Measurements from ENCODE around the gene CD96.
"Not testable (repeated sequence)": the region's sequence is repeated elsewhere in the genome, so short reads cannot be mapped to it uniquely, and the experiment has no call there.

The CD96 gene, protein sequence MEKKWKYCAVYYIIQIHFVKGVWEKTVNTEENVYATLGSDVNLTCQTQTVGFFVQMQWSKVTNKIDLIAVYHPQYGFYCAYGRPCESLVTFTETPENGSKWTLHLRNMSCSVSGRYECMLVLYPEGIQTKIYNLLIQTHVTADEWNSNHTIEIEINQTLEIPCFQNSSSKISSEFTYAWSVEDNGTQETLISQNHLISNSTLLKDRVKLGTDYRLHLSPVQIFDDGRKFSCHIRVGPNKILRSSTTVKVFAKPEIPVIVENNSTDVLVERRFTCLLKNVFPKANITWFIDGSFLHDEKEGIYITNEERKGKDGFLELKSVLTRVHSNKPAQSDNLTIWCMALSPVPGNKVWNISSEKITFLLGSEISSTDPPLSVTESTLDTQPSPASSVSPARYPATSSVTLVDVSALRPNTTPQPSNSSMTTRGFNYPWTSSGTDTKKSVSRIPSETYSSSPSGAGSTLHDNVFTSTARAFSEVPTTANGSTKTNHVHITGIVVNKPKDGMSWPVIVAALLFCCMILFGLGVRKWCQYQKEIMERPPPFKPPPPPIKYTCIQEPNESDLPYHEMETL
- 170 to 183 reads per million in 2 donors for total RNA-seq

DNA sequence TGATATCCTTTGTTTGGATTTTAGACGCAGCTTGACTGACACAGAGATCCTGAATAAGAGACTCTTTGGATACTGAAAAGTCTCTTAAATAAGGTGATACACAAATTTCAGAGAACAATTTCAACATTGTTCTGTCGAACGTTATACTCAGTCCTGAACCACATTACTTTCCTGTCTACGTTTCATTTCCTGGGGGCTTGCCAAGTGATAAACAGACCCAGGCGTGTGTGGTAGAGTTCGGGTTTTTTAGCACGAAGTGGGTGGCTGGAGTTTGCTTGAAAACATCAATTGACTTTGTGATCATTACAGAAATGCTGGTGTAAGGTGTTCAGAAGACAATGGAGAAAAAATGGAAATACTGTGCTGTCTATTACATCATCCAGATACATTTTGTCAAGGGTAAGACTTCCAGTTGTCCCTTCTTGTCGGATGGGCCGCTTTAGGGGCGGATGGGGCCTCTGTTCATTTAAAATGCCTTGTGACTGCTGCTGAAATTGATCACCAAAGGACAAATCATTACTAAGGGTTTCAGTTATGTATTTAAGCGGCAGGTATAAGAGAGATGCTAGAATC lies at the start of gene CD96:
Gene CD96, plus strand, starts transcription at position 287 of the 573 bp plus-strand sequence. Its CDS starts 52 bp downstream, at position 339.
- DNase-seq = peak in 4 of 5 experiments; percentile 40 to 97 (median 60)

DNA sequence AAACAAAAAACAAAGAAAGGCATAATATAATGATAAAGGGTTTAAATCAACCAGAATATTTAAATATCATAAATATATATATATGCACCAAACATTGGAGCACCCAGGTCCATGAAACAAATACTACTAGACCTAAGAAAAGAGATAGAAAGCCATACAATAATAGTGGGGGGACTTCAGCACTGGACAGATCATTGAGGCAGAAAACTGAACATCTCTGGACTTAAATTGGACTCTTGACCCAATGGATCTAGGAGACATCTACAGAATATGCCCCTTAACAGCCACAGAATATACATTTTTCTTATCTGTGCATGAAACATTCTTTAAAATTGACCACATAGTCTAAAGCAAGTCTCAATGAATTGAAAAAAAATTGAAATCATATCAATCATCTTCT lies 48.7 kb upstream of the CD96 start:
- no peak for DNase-seq

DNA sequence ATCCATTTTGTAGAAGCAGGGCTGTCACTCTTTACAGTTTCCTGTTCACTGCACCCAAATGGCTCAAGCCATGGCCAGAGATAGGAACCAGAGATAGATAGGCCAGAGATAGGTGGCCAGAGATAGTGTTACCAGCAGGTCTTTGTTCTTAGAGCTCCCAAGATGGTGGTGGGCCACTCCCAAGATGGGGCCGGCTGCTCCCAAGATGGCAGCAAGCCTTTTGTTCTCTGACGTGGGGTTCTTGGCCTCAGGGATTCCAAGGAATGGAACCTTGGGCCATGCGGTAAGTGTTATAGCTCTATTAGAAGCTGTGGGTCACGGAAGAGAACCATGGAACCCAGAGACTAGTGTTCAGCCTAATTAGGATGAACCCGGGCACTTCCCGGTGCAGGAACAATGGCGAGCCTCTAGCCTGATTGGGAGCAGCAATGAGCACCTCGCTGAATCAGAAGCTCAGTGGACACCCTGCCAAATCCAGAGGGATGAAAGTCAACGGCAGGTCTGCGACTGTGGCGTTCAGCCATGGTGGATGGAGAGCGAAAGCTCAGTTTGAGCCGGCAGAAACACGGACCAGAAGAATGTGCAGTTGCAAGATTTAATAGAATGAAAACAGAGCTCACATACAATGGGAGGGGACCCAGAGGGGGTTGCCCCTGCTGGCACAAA lies 45.0 kb upstream of the CD96 start:
- no peak for DNase-seq

DNA sequence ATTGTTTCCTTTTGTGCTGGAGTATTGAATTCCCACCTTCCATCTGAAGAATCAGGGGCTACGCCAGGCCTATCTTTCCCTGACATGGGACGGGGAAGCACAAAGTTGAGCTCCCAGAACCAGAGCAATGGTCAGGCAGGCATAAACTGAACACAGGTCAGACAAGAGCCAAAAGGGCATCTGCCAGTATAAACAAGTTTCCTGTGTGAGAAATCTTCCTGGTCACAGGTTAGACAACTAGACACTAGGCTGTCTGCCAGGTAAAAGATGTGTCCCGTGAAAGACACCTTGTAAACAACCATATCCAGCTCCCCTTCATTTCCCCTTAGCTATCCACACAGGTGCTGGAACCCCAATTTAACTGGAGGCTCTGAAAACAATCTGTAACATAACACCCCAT lies 44.0 kb upstream of the CD96 start:
- no peak for DNase-seq

DNA sequence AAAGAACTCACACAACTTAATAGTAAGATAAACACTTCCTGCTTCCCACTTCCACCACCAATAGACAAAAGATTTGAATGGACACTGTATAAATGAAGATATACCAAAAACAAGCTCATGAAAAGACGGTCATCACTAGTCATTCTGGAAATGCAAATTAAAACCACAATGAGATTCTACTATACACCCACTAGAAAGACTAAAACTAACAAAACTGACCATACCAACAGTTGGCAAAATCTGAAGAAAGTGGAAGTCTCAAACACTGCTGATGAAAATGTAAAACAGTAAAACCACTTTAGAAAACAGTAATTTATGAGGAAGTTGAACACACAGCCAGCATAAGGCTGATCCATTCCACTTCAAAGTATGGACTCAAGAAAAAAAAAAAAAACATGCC lies 35.6 kb upstream of the CD96 start:
- DNase-seq = no peak

DNA sequence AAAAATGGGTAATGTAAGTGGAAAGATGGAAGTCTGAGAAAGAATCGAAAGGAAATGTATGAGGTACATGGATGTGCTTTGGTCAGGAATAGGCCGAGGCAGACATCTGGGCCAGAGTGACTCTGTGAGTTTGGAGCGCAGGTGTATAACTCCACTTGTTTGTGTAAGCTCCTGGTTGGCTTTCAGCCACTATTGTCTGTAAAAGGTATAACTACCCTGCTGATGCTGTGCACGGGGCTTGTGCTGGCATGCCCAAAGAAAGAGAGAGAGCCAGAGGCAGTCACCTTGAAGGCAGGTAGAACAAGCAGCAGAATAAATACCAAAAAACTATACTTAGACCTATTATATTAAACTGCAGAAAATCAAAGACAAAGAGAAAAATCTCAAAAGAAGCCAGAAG lies 32.7 kb upstream of the CD96 start:
- DNase-seq = no peak

DNA sequence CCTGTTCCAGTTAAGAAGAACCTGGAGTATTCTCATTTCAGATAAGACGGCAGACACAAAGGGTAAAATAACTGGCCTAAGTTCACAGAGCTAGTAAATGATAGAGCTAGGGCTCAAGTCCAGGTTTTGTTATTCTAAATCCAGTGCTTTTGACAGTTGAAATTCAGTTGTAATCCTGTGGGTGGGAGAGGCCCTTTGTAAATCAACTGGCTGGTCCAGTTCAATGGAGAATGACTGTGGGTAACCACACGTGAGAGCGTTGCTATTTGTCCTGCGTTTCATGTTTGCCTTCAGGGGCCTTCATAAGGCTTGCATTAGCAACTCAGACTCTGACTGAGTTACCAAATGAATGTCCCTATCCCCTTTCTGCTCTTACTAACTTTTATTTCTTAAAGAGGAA lies 24.2 kb upstream of the CD96 start:
- DNase-seq = no peak

DNA sequence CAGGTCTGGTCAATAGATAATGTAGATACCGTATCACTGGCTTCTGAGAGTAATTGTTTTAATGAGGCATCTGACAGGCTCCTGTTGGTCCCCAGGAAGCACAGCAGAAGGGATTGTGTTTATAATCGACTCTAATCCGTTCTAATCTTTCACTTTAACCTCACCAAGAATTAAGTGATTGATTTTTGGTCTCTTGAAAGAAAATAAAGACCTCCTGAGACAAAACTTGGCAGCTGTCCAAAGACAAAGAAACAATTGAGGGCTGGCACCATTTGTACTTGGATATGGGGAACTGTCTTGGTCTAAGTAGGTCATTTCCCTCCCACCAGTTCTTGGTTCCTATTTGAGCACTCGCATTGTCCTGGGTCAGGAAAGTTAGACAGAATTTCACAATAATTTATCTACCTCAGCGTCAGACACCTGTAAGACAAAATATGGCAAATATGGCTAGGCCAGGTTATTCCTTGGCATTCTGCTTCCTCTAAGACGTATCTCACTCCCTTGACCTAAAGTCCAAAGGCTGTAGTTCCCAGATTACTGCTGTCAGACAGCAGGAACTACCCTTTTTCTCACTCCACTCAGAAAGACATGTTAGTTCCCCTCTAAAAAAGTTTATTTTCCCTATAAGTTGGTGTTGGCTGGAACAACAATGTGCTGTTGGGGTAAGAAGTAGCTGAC lies 22.7 kb upstream of the CD96 start:
- no peak for DNase-seq

DNA sequence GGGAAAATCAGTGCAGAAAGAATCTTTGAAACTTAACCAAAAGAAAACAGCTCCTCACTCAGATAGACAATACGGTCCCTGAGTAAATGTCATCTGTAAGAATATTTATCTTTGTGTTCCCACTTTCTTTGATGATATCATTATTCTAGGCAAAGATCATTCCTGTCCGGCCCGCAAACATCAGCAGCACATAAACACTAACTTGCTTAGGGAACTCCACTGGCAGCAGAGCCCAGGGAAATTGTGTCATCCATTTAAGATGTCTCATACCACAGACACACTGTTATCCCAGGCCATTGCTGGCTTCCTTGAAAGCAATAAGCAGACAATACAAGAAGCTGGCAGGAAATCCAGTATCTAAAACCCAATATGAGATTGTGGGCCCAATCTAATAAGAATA lies 20.1 kb upstream of the CD96 start:
- no peak for DNase-seq

DNA sequence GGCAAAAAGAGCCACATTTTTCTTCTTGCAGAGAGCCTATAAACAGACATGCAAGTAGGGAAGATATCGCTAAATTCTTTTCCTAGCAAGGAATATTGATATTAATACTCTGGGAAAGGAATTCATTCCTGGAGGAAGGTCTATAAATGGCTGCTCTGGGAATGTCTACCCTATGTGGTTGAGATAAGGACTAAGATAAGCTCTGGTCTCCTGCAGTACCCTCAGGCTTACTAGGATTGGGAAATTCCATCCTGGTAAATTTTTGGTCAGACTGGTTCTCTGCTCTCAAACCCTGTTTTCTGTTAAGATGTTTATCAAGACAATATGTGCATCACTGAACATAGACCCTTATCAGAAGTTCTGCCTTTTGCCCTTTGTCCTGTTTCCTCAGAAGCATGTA lies 17.5 kb upstream of the CD96 start:
- DNase-seq = not testable (repeated sequence)

DNA sequence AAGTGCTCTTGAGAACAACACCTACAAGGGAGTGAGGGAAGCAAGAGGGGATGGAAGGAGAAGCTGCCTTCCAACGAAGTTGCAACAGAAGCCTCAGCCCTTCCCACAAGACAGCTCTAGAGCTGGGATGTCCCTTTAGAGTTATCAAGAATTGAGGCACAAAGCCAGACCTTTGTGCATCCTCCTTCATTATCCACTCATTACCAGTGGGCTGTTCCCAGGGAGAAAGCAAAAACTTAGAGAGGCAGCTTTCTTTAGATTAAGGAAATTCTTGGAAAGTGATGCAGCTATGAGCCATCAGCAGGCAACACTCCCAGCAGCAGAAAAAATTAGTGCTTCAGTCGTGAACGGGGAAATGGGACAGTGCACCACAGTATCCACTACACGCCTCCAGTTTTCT lies 10.6 kb upstream of the CD96 start:
- DNase-seq = no peak

DNA sequence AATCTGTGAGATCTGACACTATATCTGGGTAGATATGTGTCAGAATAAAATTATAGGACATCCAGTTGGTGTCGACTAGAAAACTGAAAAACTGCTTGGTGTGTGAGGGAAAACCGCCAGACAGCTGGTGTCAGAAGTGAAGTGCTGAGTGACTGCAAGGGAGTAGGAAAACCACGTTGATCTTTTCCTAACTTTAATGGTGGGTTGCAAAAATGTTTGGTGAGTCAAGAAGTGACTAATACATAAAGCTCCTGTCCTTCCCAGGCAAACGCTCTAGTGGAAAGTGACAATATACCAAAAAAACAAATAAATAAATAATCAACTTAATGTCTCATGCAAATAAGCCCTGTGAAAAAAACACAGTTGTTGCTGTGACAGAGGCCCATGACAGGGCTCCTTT lies 7.3 kb upstream of the CD96 start:
- DNase-seq = no peak

DNA sequence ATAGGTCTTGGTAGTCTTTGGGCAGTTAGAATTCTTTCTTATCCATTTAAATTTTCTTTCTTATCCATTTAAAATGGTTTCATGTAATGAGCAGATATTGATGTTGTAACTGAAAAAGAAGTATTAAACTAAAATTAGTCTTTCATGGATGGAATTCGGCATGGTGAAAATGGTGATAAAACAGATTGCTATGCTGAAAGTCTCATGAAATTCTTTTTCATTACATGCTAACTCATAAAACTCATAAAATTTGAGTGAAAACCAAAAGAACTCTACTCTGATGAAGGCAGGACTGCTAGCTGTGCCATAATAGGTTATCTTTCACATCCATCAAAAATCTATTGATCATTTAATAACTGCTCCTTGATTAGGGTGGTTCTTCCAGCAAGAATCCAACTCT lies 3.9 kb upstream of the CD96 start:
- DNase-seq = no peak

DNA sequence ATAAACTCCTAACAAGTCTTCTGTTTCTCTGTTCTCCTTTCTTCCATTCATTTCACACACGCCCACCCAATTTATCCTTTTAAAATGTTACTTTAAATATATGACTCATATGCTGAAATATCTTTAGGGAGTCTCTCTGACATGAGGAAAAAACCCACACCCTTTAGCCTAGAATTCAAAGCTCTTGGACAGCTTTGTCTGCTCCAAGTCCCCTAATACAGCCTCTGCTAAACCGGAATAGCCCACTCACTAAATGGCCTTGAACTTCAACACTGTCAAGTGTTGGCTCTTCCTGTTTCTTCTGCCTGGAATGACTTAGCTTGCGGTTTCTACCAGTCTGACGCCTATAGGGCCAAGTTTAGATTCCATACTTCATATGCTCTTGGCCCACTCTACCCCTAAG lies 3.3 kb upstream of the CD96 start:
- peak in 1 of 5 experiments; percentile 69 for DNase-seq

DNA sequence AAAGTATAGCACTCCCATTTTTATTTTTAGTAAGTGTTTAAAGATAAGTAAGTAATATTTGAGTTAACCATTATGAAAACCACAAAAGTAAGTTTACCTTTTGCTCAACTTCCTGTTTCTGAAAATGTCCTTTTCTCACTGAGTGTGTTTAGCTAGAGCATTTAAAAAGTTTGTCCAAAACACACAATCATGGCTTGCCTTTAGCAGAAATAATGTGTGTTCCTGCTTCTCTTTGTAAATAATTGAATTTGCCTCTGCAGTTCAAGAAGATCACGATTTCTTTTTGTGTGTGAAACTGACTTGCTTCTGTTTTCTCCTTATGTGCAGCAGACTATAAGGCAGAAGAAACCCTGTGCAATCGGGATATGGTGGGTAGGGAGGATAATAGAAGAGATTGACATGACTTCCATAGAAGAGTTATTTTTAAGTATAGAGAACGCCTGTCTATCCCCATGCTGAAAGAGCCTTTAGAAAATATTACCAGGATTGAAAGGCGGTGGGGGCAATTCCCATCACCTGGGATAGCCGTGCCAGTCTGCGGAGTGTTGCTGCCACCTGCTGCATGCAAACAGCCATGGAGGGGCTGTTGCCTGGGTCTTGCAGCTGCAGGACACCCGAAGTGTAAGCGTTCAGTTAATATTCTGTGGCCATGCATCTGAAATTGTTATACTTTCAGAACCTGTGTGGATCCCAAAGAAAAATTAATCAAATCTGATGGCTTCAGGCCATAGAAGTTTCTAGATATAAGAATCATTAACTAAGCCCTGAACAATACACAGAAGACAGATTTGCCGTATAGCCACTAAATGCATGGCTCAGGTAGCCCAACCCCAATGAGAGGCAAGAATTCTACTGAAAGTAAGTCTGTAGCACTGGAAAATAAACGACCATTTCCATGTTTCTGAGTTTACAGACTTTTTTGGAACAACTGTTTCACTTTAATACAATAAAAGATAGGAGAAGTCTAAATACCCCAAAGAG lies 2.4 kb upstream of the CD96 start:
- peak; percentile 25 to 74 (median 40) for DNase-seq

DNA sequence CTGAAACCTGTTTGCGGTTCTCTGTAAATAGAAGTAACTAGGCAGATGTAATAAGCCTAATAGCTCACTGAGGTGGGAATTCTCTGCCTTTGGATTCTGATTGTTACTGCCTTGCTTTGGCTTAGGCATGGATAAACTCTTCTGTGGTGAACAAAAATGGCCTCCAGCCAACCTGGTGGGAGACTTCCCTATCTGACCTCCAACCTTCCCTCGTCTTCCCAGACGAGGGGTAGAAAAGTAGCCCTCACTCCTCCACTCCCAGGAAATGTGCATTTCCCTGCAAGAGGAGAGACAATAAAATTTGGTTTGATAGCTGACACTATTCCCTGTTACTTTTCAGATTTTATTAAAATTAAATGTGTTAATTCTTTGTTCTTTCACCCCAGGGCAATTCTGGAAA lies 606 bp upstream of the CD96 start:
- no peak for DNase-seq

DNA sequence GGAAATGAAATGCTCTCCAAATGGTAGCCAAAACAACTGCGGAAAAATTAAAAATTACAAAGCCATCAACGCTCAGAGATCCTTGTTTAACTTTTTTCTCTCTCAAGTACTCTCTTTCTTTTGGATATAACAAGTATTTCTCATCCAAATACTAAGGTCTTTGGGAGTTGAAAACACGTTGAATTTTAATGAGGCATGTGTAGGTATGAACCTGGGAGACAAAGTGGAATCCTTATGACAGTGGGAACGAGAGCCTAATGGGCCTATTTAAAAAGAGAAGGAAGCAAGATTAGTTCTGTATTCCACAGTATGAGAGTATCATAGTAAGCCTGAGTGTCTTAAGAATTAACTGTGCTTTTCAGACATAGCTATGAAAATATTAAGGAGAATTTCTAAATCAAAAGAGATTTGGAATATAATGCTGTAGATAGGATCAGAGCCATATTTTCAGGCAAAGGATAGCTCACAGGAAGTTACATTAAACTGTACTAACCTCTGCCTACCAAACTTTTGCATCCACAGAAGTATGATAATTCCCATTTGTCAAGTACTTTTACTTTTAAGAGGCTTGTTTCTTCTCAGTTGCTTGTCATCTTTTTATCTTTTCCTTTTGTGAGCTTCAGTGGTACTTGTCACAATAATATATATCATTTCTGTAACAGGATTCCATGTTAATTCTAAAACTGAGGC lies 759 bp downstream of the CD96 start:
- peak in 1 of 5 experiments; percentile 19 for DNase-seq

DNA sequence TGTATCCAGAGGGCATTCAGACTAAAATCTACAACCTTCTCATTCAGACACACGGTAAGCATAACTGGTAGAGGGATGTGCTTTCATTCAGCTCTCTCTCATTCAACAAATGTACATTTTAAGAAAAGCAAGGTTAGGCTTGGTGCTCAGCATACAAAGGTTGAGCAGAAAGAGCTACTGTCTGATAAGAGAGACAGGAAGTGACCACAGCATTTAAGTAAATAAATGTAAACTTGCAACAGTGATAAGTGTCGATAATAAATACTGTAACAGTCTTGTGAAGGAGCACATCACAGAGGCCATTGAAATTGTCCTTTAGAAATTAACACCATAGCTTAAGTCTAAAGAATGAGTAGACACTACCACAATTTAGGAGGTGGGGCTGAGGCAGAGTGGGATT lies 3.4 kb downstream of the CD96 start:
- DNase-seq = peak in 1 of 5 experiments; percentile 66

DNA sequence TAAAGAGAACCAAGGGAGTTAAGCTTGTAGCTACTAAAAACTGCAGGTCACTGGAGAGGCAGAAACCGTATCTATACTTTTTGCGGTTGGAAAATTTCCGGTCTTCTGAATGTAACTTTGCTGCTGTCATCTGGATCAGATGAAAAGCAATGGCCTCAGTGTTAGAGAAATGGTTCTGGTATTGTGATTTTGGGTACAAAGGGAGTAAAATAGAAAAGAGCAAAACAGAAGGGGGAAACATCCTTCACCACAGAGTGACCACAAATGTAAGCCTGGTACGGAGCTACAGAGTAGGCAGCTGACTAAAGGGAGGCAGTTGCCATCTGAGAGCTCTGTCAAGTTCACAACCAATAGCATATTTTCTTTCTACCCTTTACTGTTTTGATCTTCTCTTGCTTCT lies 5.6 kb downstream of the CD96 start:
- DNase-seq = peak in 3 of 5 experiments; percentile 33 to 93 (median 45)

DNA sequence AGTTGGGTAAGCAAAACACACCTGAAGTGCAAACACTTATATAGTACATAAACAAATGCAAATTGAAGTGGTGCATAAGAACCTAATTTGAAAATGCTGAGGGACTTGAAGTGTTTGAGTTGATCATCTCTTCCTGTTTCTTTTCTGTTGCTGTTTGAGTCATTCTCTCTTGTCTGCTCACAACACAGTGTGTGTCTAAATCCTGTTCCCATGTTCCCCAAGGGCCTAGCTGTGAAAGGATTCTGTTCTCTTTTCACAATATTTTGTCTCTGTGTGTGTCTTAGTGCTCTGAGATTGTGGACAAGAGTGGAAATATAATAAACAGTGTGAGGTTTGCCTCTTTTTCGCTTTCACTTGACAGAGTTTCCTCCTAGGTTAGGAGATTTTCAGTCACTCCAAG lies 6.1 kb downstream of the CD96 start:
- peak in 1 of 5 experiments; percentile 69 for DNase-seq

DNA sequence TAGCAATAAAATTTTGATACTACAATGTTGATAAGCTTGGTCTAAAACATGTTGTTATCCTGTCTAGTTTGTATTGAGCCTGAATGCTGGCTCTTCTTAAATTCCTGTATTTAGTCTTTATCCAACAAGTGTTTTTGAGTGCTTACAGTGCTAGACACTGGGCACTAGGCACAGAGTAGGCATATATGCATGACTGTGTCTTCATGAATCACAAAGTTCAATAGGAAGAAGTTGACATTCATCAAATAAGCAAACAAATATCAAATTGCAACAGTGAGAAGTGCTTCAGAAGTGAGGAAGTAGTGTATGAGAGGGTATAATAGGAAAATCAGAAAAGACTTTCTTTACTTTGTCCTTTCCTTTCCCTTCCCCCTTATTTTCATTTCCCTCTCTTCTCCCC lies 6.8 kb downstream of the CD96 start:
- DNase-seq = no peak

Measured in T-helper 2 cell (primary cell).